Femur (tissue), 1 donor: ENCODE data around the gene SORBS2.
"Not testable (repeated sequence)": the region's sequence is repeated elsewhere in the genome, so short reads cannot be mapped to it uniquely, and the experiment has no call there.

Experiments used
- DNase-seq: peaks from one replicate; pipeline ENCODE4 v3.0.0-alpha.2; 2017

SORBS2 gene

DNA sequence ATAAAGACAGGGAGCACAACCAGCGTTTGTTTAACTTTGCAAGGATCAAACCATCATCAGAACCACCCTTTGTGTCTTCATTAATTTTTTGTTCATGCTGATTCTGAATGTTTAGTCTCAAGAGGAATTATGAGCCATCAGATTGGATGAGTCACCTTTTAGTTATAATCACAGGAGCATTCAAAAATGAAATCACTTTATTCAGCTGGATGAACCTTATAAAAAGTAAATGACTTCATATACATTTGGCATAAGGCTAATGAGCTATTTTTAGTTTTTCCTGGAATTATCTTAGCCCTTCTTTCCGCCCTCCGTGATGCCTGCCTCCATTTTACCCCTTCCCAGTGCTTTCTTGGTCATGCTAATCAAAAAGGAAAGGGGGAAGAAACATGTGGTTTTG is 103.6 kb downstream of the SORBS2 start:
- no peak for DNase-seq

DNA sequence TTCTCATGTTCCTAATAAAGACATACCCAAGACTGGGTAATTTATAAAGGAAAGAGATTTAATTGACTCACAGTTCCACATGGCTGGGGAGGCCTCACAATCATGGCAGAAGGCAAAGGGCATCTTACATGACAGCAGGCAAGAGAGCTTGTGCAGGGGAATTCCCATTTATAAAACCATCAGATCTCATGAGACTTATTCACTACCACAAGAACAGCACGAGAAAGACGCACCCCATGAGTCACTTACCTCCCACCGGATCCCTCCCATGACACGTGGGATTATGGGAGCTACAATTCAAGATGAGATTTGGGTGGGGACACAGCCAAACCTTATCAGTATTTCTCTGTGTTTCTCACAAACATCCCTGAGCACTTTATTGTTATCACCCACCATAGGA is 104.4 kb downstream of the SORBS2 start:
- DNase-seq, result not testable (repeated sequence)

DNA sequence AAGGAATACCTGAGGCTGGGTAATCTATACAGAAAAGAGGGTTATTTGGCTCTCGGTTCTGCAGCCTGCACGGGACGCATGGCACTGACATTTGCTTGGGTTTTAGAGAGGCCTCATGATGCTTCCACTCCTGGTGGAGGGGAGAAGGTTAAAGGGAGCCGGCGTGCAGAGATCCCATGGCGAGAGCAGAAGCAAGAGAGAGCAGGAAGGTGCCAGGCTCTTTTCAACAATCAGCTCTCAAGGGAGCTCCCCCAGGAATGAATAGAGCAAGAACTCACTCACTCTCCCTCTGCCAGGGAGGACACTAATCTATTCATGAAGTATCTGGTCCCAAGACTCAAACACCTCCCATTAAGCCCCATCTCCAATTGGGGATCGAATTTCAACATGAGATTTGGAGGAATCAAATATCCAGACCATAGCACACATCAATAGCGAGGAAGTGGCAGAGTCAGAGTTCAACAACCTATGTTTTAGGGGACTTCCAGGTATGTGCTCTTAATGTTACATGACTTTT is 109.8 kb downstream of the SORBS2 start:
- no peak for DNase-seq

- no peak for DNase-seq
These were observed 111.4 kb downstream of the SORBS2 start for GRCh38 chr4:185700630-185701029.

GRCh38 chr4:185700048-185700447 is 111.9 kb downstream of the SORBS2 start:
- DNase-seq, result no peak

DNA sequence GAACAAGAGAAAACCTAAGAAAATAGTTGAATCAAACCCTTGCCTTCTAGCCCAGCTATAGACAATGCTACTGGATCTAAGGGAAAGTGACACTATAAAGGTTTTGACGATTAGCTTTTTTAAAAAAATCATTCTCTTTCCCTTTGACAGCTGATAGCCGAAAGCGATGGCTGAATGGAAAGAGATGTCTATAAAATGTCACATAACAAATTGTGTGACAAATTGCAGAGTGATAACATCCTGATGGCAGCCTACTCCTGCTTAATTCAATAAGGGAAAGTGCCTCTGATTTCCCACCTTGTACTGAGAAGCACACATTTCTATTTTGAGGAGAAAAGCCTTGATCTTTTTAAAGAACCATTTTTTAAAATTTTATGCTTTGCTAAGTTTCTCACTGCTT is 114.5 kb downstream of the SORBS2 start:
- DNase-seq, result no peak

GRCh38 chr4:185695743-185696142 is 116.3 kb downstream of the SORBS2 start:
- DNase-seq, result no peak

DNA sequence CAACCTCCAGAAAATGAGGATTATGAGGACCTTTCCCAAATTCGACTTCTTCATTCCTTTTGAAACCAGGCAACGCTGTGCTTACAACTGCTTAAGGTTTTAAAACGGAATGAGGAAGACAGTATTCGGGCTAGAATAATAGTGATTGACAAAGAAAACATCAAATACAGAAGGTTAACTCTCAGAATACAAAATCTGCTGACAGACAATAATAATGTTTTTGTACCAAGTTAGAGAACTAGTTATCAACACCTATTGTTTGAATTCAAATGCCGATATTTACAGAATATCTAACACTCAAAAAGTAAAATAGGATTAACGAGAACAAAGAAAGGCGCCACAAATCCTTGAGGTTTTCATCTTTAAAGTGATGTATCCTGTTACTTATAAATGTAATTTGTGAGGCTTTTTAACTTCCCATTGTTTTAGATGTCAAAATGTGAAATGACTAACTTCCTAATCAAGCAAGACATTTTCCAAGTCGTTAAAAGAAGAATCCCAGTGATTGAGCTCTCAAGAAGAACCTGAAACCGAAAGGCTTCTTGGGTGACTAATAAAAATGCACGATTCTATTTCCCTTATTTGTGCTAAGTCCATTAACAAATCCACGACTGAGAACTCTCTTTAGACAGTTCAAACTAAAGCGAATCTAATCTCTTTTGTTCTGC is 118.3 kb downstream of the SORBS2 start:
- no peak for DNase-seq

GRCh38 chr4:185689407-185689806 is 122.6 kb downstream of the SORBS2 start:
- DNase-seq, result no peak

- DNase-seq, result no peak
These were observed 126.2 kb downstream of the SORBS2 start for GRCh38 chr4:185685804-185686203.

- no peak for DNase-seq
These were observed 128.1 kb downstream of the SORBS2 start for GRCh38 chr4:185683896-185684295.

DNA sequence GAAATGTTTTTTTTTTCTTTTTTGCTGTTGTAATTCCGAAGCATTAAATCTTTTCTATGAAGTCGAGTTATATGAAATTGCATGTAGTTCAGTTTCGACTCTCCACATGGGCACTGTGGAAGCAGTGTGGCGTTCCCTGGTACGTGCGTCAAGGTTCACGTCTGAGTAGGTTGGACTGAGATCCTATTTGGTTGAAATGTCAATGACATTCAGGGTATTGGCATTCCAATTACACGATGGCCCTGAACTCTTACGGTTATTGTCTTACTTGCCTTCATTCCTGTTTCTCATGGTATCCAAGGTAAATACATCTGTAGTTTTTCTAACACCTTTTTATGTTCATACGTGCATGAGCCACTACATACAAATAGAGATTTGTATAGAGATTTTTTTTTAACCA is 128.8 kb downstream of the SORBS2 start:
- DNase-seq, result no peak

- no peak for DNase-seq
These were observed 129.8 kb downstream of the SORBS2 start for GRCh38 chr4:185682236-185682635.

- DNase-seq, result no peak
These were observed 130.4 kb downstream of the SORBS2 start for GRCh38 chr4:185681604-185682003.

DNA sequence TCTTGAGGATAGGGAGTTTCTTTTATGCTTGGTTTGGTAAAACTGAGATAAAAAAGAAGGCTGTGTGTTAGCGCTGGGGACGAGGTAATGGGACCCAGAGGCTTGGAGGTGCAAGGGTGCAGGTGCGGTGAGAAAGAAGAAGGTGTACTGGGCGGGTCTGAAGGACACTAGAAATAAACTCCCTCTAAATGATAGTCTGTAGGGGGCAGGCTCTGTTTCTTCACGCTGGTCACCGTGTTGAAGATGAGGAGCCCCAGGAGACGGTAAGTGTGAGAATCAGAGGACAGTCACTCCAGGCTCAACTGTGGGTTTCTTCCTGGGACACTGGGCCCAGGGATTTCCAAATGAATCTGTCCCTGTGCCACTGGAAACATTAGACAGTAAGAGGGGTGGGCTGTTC is 131.4 kb downstream of the SORBS2 start:
- DNase-seq, result no peak

DNA sequence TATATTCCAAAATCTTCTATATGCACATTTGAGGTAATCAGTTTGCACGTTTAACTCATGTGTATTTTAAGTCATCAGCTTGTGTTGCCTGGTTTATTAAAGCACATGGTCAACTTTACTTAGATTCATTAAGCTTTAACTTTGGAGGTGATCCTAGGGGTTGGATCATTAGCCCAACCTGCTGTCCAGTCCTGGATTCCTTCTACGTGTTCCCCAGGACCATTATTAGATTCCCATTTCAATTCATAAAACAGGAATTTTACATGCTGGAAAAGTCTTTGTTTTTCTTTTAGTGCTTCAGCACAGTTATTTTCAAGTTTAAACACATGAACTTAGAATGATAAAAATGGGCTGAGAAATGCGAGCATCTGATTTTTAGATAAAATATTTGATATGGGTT is 132.5 kb downstream of the SORBS2 start:
- DNase-seq, result no peak

DNA sequence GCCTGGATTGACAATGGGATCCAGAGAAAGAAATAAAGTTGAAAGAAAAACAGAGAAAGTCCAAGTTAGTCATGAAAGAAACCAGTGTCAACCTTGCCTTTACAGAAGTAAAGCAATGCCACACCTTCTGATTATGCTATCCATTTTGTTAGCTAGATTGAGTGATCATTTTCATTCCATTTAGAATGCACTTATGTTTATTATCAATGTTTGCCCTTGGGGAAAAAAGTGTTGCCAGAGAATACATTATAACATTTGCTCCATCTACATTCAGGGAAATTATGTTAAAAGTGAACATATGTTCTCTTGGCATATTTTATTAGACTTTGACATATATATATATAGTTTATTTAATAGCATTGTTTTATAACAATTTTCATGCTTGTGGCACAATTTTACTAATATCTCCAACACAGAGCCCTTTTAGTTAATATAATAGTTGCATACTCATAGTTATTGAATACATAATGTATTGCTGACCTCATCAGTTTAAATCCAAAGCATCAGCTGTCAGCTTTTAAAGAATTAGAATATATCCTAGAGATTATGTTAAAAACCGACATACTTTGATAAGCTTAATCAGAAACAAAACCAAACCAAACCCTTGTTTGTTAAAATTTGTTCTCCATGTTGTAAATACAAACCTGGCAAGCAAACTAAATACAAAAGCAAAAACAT is 134.2 kb downstream of the SORBS2 start:
- no peak for DNase-seq

DNA sequence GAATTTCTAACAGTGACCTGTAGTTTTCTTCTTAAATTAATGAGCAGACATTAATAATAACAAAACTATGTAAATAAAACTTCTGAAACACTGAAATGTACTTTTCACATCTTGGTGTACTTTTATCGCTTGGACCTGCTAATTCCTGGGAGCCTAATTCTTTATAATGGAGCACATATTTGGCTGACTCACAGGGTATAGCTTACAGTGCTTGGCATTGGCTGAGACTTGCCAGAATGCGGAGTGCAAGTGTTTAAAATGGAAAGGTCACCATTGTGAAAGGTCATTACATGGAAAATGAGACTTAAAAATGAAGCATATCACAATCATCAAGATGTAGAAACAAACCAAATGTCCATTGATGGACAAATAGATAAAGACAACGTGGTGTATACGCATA is 139.4 kb downstream of the SORBS2 start:
- DNase-seq, result no peak

DNA sequence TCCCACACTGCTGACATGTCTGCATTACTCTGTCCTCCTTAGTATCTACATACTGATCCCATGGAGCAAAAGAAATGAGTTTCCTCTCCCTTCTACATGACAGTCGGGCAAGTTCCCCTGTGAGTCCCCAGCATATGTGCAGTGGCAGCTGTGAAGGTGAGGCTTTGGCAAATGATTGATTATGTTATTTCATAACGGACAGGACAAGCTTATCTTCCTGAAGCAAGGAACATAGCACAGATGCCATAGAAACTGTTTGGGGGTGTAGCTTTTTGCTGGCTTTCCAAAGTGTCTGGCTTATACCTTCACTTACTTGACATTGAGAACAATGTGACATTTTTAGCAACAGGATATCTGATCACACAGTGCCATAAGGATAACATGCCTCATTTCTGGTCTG is 139.8 kb downstream of the SORBS2 start:
- no peak for DNase-seq

DNA sequence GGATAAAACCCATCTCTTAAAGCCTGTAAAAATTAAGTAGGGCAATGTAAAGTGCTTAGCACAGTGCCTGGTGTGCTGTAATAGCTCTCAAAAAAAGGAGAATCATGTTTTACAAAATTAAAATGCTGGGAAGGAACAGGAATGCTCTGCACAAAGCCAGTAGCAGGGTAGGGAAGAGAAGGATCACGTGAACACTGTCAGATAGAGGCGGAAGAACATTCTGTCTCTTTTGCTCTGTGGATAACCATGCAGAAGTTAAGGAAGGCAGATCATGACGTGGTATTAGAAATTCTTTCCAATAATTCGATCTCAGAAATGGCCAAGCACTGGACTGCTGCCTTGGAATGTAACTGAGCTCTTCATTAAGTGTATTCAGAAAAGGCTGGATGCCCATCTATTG is 140.5 kb downstream of the SORBS2 start:
- DNase-seq, result no peak

DNA sequence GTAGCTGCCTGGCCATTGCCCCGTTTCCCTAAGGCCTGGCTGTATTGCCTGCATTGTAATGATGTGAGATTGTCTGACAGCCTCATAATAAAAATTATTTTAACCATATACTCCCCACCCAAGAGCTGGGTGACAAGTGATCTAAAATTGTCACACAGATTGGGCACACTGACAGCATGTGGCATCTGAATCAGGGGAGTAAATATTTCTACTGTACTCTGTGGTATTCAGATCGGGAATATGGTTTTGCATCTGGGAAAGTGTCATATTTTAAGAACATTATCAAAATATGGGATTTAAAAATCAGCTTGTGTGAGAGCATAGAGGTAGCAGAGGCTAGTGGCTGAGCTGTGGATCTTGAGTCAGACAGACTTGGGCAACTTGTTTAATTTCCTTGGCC is 140.9 kb downstream of the SORBS2 start:
- no peak for DNase-seq

- no peak for DNase-seq
These were observed 142.7 kb downstream of the SORBS2 start for GRCh38 chr4:185669288-185669687.

DNA sequence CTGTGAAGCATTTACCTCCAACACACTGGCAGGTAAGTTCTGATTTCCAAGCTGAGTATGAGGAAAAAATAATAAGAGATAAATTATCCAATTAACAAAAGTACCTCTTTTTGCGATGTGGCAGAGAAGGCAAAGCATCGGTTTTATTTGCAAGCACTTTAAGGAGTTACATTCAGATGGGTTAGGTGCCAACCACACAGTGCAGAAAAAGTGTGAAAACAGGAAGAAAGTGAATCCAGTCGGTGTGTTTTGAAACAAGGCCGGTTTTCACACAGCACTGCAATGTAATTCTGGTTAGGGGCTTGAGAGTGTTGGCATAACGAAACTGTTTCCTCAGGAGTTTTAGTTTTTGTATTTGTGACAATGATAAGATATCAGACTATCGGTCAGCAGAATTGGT is 145.8 kb downstream of the SORBS2 start:
- no peak for DNase-seq

DNA sequence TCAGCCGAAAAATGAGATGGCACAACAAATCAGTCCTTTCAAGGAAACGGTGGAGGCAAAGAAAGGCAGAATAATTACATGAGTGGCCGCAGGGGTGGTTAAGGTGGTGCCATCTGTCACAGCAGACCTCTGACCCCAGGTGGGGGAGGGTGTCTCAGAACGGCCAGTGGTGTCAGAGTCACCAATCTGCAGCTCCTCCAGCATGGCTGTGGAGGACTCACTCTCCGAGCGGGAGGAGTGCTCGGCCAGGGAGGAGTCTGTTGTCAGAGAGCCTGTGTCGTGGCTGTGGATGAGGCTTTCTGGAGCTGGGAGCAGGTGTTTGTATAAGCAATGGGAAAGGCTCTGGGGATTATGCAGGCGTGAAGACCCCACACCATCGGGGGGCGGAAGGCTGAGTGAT is 146.3 kb downstream of the SORBS2 start:
- no peak for DNase-seq

DNA sequence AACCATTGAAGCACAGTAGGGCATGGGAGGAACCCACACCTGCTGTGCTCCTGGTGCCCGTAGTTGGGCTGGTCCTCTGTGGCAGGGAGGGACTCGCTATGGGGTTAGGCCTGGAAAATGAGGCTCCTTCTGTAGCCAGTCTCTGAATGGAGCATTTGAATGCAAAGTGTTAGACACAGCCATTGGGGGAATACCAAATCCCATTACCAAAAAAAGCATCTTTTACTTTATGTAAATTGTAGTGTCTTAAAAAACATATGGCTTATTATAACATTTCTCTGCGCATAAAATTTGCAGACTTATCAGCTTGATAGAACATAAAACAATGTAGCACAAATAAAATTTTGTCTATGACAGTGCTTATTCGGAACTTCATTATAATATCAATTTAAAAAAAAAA is 147.5 kb downstream of the SORBS2 start:
- no peak for DNase-seq
